Brain microvascular endothelial cell (primary cell): Measurements from ENCODE around the gene MOXD1.

Source experiments
- DNase-seq: peaks from one replicate; pipeline ENCODE4 v3.0.0-alpha.2; 2020
- H3K27ac ChIP-seq: fragments of 250-450 bp; sonication (Bioruptor Pico); 2 replicates; pipeline ENCODE4 v1.5.1; 2020; ENCODE audit warnings: mild to moderate bottlenecking, moderate library complexity
- H3K27me3 ChIP-seq: fragments of 250-450 bp; sonication (Bioruptor Pico); replicated peaks from 2 replicates; pipeline ENCODE4 v1.5.1; 2020; ENCODE audit warnings: mild to moderate bottlenecking
- H3K36me3 ChIP-seq: fragments of 250-450 bp; sonication (Bioruptor Pico); replicated peaks from 2 replicates; pipeline ENCODE4 v1.5.1; 2020; ENCODE audit warnings: mild to moderate bottlenecking
- H3K4me3 ChIP-seq: 2 replicates; pipeline ENCODE4 v1.5.1; 2011; ENCODE audit warnings: low read depth, mild to moderate bottlenecking, control low read depth, low read length, moderate library complexity
- CTCF ChIP-seq: IDR thresholded peaks from 2 replicates; pipeline ENCODE4 v1.5.1; 2011; ENCODE audit warnings: low read depth, mild to moderate bottlenecking, moderate library complexity, low read length, control low read depth, inconsistent platforms; ENCODE audit errors: missing control alignments
- in situ Hi-C: cut with HindIII; loops from 2 replicates; pipeline ENCODE4 v1.10.0; 2017; ENCODE audit warnings: low sequenced_read_pairs, low pct_ligation_motif_present

MOXD1 gene

GRCh38 chr6:132390017-132390416 is 11.3 kb downstream of the MOXD1 start:
- H3K36me3 ChIP-seq: no peaks in the 10 kb centered on the region
- no peak for TF ChIP-seq CTCF
- no peak overlapping the region for H3K27ac ChIP-seq
- in situ Hi-C loops: no loop called here
- H3K4me3 ChIP-seq: no peak overlapping the region
- DNase-seq: no peak
- H3K27me3 ChIP-seq: no peaks in the 10 kb centered on the region

GRCh38 chr6:132388291-132388690 is 13.0 kb downstream of the MOXD1 start:
- TF ChIP-seq CTCF: no peak
- in situ Hi-C loops: no loop called here
- H3K27me3 ChIP-seq: no peaks in the 10 kb centered on the region
- no peak overlapping the region for H3K27ac ChIP-seq
- no peaks in the 10 kb centered on the region for H3K36me3 ChIP-seq
- DNase-seq: no peak
- no peak overlapping the region for H3K4me3 ChIP-seq

GRCh38 chr6:132382630-132383175 is 18.6 kb downstream of the MOXD1 start:
- Histone ChIP-seq H3K27ac (no peak overlapping the region), H3K36me3 (no peaks in the 10 kb centered on the region), H3K4me3 (no peak overlapping the region), H3K27me3 (no peaks in the 10 kb centered on the region)
- no peak for DNase-seq
- no peak for TF ChIP-seq CTCF
- in situ Hi-C loops: no loop called here

- H3K27ac ChIP-seq: no peak overlapping the region
- in situ Hi-C loops: no loop called here
- no peak for DNase-seq
- no peak overlapping the region for H3K4me3 ChIP-seq
- no peak for TF ChIP-seq CTCF
- no peaks in the 10 kb centered on the region for H3K36me3 ChIP-seq
- no peaks in the 10 kb centered on the region for H3K27me3 ChIP-seq
Observed at GRCh38 chr6:132381381-132381780, 19.9 kb downstream of the MOXD1 start.

GRCh38 chr6:132380358-132381029 is 20.8 kb downstream of the MOXD1 start:
- no peak overlapping the region for H3K4me3 ChIP-seq
- in situ Hi-C loops: no loop called here
- no peak overlapping the region for H3K27ac ChIP-seq
- no peaks in the 10 kb centered on the region for H3K27me3 ChIP-seq
- H3K36me3 ChIP-seq: no peaks in the 10 kb centered on the region
- no peak for DNase-seq
- TF ChIP-seq CTCF: no peak

- peak overlapping the region; percentile 38 for H3K4me3 ChIP-seq
- no peaks in the 10 kb centered on the region for H3K27me3 ChIP-seq
- peak; percentile 81 for DNase-seq
- in situ Hi-C loops: no loop called here
- H3K36me3 ChIP-seq: no peaks in the 10 kb centered on the region
- H3K27ac ChIP-seq: peak overlapping the region; percentile 1
- TF ChIP-seq CTCF: no peak
Observed at GRCh38 chr6:132369526-132369925, 31.7 kb downstream of the MOXD1 start.
